HFFc6 (cell line): Measurements from ENCODE around the gene STRBP. TPM values are rescaled to one million over a fixed set of nuclear protein-coding genes. Genes with fewer than 3 reads are reported as not detected.

Experiments
- DNase-seq: peaks from one replicate; pipeline ENCODE4 v3.0.0-alpha.2; 2018
- H3K27ac Mint-ChIP-seq: 2 replicates; pipeline ENCODE4 v1.8.0; 2020; ENCODE audit warnings: mild to moderate bottlenecking, mixed read lengths
- H3K27me3 Mint-ChIP-seq: 2 replicates; pipeline ENCODE4 v1.8.0; 2021; ENCODE audit warnings: mild to moderate bottlenecking, moderate library complexity, mixed read lengths; ENCODE audit not compliant: insufficient read depth
- H3K36me3 Mint-ChIP-seq: 2 replicates; pipeline ENCODE4 v1.8.0; 2021; ENCODE audit warnings: low read depth, mixed read lengths
- H3K4me1 Mint-ChIP-seq: 2 replicates; pipeline ENCODE4 v1.8.0; 2020; ENCODE audit warnings: low read depth, mixed read lengths
- H3K4me3 Mint-ChIP-seq: 2 replicates; pipeline ENCODE4 v1.8.0; 2020; ENCODE audit warnings: mild to moderate bottlenecking, moderate library complexity, mixed read lengths
- H3K9me3 Mint-ChIP-seq: 2 replicates; pipeline ENCODE4 v1.8.0; 2020; ENCODE audit warnings: mild to moderate bottlenecking, mixed read lengths
- CTCF ChIP-seq: fragments of 200-600 bp; sonication (generic); IDR thresholded peaks from 2 replicates; pipeline ENCODE4 v1.5.0; 2021; ENCODE audit warnings: antibody characterized with exemption, mild to moderate bottlenecking
- long read RNA-seq: library from polyadenylated mRNA; unstranded; transcript quantifications from one replicate; pipeline ENCODE4 v2.0.0, GENCODE V29; 2019
- total RNA-seq, 6 experiments: library from RNA; stranded (reverse); fragmentation: NEBNext Ultra II Directional; extraction: Animal tissue kit (Norgen Biotek cat#: 25700); gene quantifications; 2 replicates in 1 of 6; 3 replicates in 5 of 6; pipeline ENCODE4 v1.2.3, GENCODE V29; 2021

STRBP gene
- 1 to 10 TPM; 1.4 to 2.5 (median 1.9) TPM for total RNA-seq
- long read RNA-seq = 0 reads

GRCh38 chr9:123268465-123269259 is at the start of gene STRBP:
TSS of gene STRBP (minus strand) at chr9:123268586. CDS start at chr9:123184134, 84,452 bp downstream.
- no peak within 1 kb of the TSS for H3K27ac Mint-ChIP-seq
- H3K4me3 Mint-ChIP-seq = peak within 1 kb of the TSS; percentile 57
- no peak for TF ChIP-seq CTCF
- no peaks in the 10 kb centered on the region for H3K9me3 Mint-ChIP-seq
- peak; percentile 68 for DNase-seq
- no peaks in the 10 kb centered on the region for H3K36me3 Mint-ChIP-seq
- H3K4me1 Mint-ChIP-seq = no peaks in the 10 kb centered on the region
- H3K27me3 Mint-ChIP-seq = peaks cover 18% of the 10 kb centered on the region

- Mint-ChIP-seq H3K27me3 (peaks cover 39% of the 10 kb centered on the region), H3K4me3 (no peak overlapping the region), H3K27ac (no peak overlapping the region), H3K4me1 (no peaks in the 10 kb centered on the region), H3K9me3 (no peaks in the 10 kb centered on the region), H3K36me3 (no peaks in the 10 kb centered on the region)
- no peak for TF ChIP-seq CTCF
- no peak for DNase-seq
These were observed 47.8 kb upstream of the STRBP start for GRCh38 chr9:123316053-123316718.

- no peak overlapping the region for H3K4me3 Mint-ChIP-seq
- H3K9me3 Mint-ChIP-seq = no peaks in the 10 kb centered on the region
- H3K27me3 Mint-ChIP-seq = peaks cover 33% of the 10 kb centered on the region
- no peaks in the 10 kb centered on the region for H3K4me1 Mint-ChIP-seq
- H3K36me3 Mint-ChIP-seq = no peaks in the 10 kb centered on the region
- TF ChIP-seq CTCF = no peak
- DNase-seq = no peak
- no peak overlapping the region for H3K27ac Mint-ChIP-seq
These were observed 47.2 kb upstream of the STRBP start for GRCh38 chr9:123315635-123316034.

GRCh38 chr9:123314617-123315016 is 46.2 kb upstream of the STRBP start:
- Mint-ChIP-seq H3K27ac (no peak overlapping the region), H3K4me1 (no peaks in the 10 kb centered on the region), H3K36me3 (no peaks in the 10 kb centered on the region), H3K27me3 (peaks cover 25% of the 10 kb centered on the region), H3K4me3 (no peak overlapping the region), H3K9me3 (no peaks in the 10 kb centered on the region)
- no peak for DNase-seq
- no peak for TF ChIP-seq CTCF

- H3K9me3 Mint-ChIP-seq = no peaks in the 10 kb centered on the region
- TF ChIP-seq CTCF = no peak
- no peaks in the 10 kb centered on the region for H3K4me1 Mint-ChIP-seq
- no peak for DNase-seq
- no peak overlapping the region for H3K27ac Mint-ChIP-seq
- H3K27me3 Mint-ChIP-seq = peaks cover 15% of the 10 kb centered on the region
- H3K4me3 Mint-ChIP-seq = no peak overlapping the region
- H3K36me3 Mint-ChIP-seq = no peaks in the 10 kb centered on the region
These were observed 44.0 kb upstream of the STRBP start for GRCh38 chr9:123312306-123312877.
